Stimulated activated CD8-positive, alpha-beta memory T cell treated with anti-CD3 and anti-CD28 coated beads, Interleukin-2, amount 100 ng/mL, for 48 hours (primary cell): Measurements from ENCODE around the gene FHDC1.
"Not testable (repeated sequence)": the region's sequence is repeated elsewhere in the genome, so short reads cannot be mapped to it uniquely, and the experiment has no call there.

Experiments
- DNase-seq, 2 donors: peaks; one replicate each; pipeline ENCODE4 v3.0.0-alpha.2; 2020; ENCODE audit warnings: low read depth in 2 of 2

Gene FHDC1

GRCh38 chr4:152935631-152936445 lies at the start of gene FHDC1:
FHDC1 (plus strand) TSS chr4:152936323; CDS start chr4:152943058, 6,735 bp downstream.
- DNase-seq = no peak

DNA sequence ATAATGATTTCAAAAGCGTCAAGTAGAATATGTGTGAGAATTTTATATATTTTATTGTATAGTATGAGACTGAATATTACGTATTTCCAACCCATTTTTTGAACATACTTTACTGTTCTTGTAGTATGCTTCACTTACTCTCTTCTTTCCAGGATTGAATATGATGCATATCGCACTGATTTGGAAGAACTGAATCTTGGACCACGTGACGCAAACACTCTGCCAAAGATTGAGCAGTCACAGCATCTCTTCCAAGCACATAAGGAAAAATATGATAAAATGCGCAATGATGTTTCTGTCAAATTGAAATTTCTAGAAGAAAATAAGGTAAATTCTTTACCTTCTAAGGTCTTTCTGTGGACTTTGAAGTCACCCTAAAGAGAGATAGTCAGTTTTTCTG lies 48.1 kb upstream of the FHDC1 start:
- no peak for DNase-seq

- no peak for DNase-seq
These were observed 43.1 kb upstream of the FHDC1 start for GRCh38 chr4:152892974-152893373.

DNA sequence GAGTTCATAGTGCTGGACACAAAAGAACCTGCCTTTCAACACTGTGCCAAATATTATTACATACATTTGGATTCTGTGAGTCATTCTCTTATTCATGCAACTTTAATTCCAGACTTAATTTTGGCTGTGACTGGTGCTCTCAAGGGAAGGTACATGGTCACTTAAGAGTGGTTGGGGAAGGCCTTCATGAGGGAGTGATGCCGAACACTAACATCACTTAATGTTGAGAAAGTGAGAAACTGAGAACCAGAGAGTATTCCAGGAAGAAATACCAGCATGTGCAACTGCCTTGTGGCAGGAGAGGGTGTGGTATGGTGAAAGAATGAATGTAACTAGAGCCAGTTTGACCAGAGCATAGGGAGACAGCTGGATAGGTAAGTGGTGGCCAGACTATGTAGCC lies 41.5 kb upstream of the FHDC1 start:
- no peak for DNase-seq

DNA sequence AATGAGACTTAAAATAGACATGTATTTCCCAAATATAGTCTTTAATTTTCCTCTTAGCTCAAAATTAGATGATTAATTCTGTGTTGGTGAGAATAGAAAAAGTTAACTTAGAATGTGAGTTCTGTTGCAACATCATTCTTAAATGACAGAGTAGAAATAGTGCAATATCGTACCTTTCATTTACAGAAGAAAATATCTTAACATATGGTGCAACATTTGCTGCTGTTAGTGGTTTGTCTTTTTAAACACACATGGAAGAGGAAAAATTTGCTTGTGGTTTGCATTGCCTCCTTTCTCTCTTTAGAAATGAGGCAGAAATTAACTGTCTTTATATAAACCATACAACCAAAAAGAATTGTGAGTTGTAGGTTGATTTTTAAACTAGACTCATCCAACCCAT lies 39.3 kb upstream of the FHDC1 start:
- no peak for DNase-seq

DNA sequence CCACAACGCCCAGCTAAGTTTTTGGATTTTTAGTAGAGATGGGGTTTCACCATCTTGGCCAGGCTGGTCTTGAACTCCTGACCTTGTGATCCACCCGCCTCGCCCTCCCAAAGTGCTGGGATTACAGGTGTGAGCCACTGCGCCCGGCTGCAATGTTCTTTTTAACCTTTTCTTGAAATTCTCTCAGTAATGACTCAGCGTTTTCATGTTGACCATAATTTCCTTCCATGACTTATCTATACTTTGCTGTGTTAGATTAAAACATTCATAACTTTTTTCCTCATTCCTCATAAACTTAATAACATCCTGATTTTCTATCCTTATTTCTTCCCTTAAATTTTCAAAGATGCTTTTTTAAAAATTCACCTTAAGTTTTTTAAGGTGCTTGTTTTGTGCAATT lies 38.0 kb upstream of the FHDC1 start:
- not testable (repeated sequence) for DNase-seq

- no peak for DNase-seq
These were observed 37.5 kb upstream of the FHDC1 start for GRCh38 chr4:152898606-152899005.

DNA sequence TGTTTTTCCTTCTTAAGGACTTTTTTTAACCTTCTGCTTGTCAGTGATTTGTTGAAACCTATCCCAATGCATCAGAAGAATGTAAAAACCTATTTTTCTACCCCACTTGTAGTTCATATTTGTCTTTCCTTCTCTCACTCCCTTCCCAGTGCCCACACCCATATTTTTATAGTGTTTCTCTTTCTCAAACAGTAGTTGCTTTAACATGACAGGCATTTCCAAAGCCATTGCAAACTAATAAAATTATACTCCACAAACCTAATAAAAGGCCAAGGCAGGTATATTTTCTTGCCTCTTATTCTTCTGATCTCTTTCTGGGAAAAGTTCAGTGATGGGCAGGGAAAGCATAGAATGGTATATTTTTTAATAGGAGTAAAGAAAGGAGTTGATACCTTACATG lies 35.7 kb upstream of the FHDC1 start:
- DNase-seq = no peak

DNA sequence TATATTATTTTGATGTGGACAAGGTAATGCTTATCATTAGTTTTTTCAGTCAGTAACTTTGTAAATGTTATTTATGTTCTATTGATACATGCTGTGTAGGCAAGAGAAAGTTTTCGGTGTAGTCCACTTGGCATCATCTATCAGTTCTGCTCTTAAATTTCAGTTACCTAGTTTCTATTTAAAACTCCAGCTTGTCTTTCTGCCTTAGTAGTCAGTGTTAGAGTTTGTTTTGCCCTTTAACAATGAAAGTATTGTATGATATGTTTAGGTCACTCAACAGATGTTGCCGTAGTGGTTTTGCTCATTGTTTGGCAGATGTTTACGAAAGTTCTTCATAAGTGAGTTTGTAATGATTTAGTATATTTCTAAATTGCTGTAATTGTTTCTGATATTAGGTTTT lies 34.9 kb upstream of the FHDC1 start:
- no peak for DNase-seq

- DNase-seq = no peak
These were observed 32.5 kb upstream of the FHDC1 start for GRCh38 chr4:152903658-152904057.

DNA sequence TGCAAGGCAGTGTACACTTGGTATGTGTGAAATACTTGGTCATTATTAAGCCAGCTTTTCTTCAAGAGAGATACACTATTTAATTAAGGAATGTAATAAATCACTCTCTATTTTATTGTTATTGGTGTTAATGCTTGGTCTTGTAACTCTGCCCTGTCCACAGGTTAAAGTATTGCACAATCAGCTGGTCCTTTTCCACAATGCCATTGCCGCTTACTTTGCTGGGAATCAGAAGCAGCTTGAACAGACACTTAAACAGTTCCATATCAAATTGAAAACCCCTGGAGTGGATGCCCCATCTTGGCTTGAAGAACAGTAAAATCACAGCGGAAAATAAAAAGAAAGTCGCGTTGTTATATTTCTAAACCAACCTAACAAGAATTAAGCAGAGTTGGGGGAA lies 26.2 kb upstream of the FHDC1 start:
- DNase-seq = no peak

- DNase-seq = no peak
These were observed 25.6 kb upstream of the FHDC1 start for GRCh38 chr4:152910521-152910920.

DNA sequence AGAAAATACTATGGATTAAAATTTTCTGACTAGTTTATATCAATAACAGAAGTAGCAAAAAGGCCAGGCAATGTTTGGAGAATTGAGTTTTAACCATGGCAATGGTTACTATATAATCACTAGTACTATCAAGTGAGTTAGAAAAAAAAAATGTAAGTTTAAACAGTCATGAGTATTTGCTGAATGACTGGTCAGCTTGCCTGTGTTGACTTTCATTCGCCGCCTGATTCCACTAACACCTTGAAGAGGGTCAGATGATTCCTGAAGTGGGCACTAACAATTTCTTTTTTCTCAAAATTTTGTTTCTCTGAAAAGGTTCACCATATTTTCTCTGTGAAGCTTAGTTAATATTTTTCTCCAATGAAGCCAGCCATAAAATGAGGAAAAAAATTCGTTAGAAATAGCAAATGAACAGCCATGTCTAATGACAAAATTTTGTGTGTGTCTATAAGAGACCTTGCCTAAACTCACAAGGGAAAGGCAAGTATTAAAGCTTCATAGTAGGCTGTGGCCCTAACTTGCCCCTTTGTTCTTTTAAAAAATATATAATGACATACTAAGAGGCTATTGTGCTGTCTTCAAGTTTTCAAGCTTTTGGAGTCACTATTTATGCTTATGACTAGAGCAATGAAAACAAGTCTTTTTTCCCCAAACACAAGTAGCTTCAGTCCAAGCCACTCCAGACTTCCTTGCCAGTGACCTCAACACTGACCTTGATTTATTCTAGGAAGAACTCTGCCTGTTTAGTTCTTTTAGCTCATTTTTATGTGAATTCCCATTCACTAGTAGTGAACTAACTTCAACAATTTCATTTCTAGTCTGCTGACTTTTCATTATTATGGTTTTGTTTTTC lies 18.4 kb upstream of the FHDC1 start:
- DNase-seq = no peak

DNA sequence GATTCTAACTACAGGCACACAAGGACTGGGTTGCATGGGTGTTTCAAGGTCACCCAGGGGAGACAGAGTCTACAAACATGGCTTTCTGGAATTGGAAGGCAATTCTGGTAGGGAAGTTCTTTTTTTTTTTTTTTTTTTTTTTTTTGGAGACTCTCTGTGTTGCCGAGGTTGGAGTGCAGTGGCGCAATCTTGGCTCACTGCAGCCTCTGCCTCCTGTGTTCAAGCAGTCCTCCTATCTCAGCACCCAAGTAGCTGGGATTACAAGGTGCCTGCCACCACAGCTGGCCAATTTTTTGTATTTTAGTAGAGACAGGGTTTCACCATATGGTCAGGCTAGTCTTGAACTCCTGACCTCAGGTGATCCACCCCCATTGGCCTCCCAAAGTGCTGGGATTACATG lies 16.3 kb upstream of the FHDC1 start:
- DNase-seq = no peak

- DNase-seq = no peak
These were observed 15.4 kb upstream of the FHDC1 start for GRCh38 chr4:152920768-152921167.

DNA sequence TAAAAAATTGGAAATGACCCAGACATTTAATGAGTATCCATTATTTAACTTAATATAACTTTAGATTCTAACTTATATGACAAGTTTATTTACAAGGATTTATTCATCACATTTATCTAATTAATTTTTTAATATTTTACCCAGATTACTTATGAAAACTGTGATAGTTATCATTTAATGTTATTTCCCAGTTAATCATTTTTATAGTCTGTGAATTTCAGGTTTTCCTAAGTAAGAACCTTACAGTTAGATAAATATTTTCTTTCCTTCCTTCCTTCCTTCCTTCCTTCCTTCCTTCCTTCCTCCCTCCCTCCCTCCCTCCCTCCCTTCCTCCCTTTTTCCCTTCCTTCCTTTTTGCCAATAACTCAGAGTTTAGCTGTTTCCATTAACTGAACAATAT lies 14.8 kb upstream of the FHDC1 start:
- DNase-seq = no peak

DNA sequence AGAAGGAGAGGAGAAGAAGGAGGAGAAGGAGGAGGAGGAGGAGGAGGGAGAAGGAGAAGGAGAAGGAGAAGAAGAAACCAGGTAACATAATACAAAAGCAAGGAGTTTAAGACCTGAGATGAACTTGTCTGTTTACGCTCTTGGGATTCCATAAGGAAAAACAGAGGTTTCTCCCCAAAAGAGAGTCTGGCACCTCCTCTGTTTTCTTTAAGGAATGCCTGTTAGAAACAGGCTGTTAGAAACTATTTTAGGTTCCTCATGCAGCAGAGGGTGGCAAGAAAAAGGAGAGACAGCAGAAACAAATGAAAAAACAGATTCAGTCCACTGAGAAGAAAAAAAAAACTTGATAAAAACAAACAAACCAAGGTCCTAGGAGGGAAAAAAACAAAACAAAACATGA lies 10.3 kb upstream of the FHDC1 start:
- no peak for DNase-seq

DNA sequence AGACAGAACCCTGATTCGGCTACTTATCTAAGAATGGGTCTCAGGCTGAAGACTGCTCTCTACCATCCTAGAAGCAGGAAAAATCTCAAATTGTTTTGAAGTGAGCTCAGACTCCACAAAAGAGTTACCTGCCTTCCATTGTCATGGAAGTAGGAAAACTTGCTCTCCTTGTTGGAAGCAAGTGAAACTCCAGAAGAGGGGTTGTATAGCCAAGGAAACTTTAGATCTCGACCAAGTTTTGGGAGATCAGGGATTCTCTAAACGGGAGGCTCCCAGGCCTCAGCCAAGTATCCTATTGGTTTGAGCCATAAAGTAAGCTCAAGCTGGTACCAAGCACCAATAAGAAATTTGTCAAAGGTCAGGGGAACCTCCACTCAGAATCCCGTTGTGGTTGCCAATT lies 9.2 kb upstream of the FHDC1 start:
- DNase-seq = no peak

GRCh38 chr4:152927737-152928136 lies 8.4 kb upstream of the FHDC1 start:
- no peak for DNase-seq

- DNase-seq = no peak
These were observed 7.8 kb upstream of the FHDC1 start for GRCh38 chr4:152928286-152928685.

GRCh38 chr4:152929888-152930287 lies 6.2 kb upstream of the FHDC1 start:
- DNase-seq = no peak

- no peak for DNase-seq
These were observed 980 bp upstream of the FHDC1 start for GRCh38 chr4:152935143-152935542.
